DND-41 (cell line): ENCODE measurements around the gene ZAP70.

ENCODE experiments used
- CTCF ChIP-seq: IDR thresholded peaks from 2 replicates; pipeline ENCODE4 v1.5.1; 2012; ENCODE audit warnings: borderline replicate concordance, low read length, moderate library complexity, mild to moderate bottlenecking; ENCODE audit not compliant: poor library complexity, severe bottlenecking; ENCODE audit errors: extremely low read depth
- EZH2 ChIP-seq: IDR thresholded peaks from 3 replicates; pipeline ENCODE4 v1.6.1; 2012; ENCODE audit warnings: borderline replicate concordance, low read depth, mild to moderate bottlenecking, moderate library complexity, low read length, inconsistent platforms; ENCODE audit not compliant: severe bottlenecking

GRCh38 chr2:97691166-97691565, 22.2 kb upstream of the ZAP70 start:
- TF ChIP-seq CTCF (no peak), EZH2 (no peak)
